Measurements from ENCODE around the gene POU2F1.

Gene POU2F1

DNA sequence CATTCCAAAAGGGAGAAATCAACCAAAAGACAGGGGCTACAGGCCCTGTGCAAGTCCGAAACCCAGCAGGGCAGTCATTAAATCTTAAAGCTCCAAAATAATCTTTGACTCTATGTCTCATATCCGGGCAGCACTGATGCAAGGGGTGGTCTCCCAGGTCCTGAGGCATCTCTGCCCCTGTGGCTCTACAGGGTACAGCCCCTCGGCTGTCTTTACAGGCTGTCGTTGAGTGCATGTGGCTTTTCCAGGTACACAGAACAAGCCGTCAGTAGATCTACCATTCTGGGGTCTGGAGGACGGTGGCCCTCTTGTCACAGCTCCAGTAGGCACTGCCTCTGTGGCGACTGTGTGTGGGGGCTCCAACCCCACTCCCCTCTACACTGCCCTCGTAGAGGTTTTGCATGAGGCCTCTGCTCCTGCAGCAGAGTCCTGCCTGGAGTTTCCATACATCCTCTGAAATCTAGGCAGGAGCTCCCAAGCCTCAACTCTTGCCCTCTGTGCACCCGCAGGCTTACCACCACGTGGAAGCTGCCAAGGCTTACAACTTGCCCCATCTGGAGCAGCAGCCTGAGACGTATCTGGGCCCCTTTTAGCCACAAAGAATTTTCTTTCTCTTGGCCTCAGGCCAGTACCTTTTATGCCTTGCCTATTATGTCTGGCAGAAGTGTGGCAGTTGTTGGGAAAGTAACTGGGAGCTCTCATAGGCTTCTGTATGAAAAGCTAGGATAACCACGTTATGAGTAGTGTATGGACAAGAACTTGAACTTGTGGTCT, 52.5 kb downstream of the POU2F1 start:
- peak; percentile 98 for DNase-seq

DNA sequence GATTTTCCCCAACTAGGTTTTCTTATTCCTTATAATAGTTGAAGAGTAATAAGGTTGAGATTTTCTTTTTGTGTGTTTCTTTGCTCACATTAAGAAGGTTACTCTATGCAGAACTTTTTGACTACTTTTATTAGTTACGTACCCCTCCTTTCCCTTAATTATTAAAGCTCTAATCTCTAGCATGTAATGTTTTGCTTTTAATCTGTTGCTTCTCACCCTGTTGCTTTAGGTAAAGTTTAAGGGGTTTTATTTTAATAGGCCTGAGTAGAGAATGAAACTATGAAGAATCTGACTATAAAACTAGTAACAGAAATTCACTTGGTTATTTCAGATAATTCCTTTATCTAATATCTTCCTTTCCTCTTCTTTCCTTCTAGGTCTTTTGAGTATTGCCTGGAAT, 53.4 kb downstream of the POU2F1 start:
- DNase-seq, result no peak

GRCh38 chr1:167276969-167277368, 56.3 kb downstream of the POU2F1 start:
- no peak for DNase-seq

GRCh38 chr1:167278497-167278896, 57.8 kb downstream of the POU2F1 start:
- DNase-seq, result no peak

DNA sequence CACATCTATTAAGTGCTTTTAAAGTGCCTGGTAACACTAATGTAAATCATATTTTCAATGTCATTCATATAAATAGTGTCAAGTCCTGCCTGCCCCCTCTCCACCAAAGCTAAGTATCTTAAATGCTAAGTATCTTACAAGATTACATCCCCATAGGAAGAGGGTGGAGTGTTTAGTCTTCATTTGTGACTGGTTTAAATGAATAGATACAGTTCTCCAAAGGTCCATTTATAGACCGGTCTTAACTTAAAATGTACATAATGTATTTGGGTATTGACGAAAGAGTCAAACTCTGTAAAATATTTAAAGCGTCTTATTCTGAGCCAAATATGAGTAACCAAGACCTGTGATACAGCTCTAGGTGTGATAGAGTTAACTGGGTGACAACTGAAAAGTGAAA, 60.2 kb downstream of the POU2F1 start:
- DNase-seq, result peak; percentile 78

GRCh38 chr1:167288390-167289074, 67.8 kb downstream of the POU2F1 start:
- DNase-seq, result no peak

DNA sequence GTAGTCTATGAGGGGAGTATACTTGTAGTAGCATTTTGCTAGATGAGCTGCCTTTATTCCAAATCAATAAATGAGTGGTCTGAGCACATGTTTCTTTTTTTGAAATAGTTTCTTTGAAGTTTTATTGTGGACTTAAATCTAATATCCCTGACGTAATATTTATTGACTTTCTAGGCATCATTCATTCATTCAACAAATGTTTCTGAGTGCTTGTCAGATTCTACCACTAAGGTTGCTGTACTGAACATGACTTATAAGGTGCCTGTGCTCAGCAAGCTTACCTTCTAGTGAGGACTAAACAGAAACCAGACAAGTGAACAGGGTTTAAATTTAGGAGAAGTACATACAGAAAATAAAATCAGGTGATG, 68.4 kb downstream of the POU2F1 start:
- no peak for DNase-seq

DNA sequence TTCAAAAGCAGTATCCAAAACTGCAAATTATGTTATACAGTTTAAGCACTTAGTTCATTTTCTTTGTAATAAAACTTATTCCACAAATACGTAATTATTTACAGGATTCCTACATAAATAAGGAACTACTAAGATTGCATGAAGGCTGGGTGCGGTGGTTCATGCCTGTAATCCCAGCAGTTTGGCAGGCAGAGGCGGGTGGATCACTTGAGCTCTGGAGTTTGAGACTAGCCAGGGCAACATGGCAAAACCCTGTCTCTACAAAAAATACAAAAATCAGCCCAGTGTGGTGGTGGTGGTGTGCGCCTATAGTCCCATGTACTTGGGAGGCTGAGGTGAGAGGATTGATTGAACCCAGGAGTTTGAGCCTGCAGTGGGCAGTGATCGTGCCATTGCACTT, 69.3 kb downstream of the POU2F1 start:
- DNase-seq, result no peak

DNA sequence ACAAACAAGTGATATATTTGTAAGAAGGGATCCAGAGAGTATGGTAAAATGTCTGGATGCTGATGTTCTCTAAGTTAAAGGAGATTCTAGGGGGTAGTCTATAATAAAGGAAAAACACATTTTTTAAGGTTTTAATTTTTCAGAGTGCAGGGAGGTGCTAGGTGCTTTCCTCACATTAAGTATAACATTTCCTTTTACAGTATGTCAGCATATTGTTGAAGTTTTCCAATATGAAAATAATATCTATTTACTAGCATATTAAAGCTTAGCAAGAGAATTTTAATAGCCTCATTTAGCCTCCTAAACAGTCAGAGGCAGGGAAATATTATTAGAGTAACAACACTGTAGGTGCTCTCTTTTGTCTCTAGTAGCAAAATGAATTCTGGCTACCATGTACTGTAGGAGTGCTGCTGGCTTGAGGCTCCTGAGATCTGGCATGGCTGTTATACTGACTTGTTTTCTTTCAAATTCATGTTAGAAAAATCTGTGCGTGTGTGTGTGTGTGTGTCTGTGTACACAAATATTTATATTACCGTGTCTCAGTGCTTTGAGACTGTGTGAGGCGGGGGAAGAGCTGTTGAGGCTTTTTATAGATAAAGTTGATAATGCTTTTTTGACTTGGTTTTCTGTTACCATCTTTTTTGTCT, 71.0 kb downstream of the POU2F1 start:
- DNase-seq, result no peak

- DNase-seq, result no peak
Observed at GRCh38 chr1:167292216-167292615, 71.5 kb downstream of the POU2F1 start.

GRCh38 chr1:167293057-167293456, 72.4 kb downstream of the POU2F1 start:
- no peak for DNase-seq

- no peak for DNase-seq
Observed at GRCh38 chr1:167294528-167294927, 73.8 kb downstream of the POU2F1 start.

DNA sequence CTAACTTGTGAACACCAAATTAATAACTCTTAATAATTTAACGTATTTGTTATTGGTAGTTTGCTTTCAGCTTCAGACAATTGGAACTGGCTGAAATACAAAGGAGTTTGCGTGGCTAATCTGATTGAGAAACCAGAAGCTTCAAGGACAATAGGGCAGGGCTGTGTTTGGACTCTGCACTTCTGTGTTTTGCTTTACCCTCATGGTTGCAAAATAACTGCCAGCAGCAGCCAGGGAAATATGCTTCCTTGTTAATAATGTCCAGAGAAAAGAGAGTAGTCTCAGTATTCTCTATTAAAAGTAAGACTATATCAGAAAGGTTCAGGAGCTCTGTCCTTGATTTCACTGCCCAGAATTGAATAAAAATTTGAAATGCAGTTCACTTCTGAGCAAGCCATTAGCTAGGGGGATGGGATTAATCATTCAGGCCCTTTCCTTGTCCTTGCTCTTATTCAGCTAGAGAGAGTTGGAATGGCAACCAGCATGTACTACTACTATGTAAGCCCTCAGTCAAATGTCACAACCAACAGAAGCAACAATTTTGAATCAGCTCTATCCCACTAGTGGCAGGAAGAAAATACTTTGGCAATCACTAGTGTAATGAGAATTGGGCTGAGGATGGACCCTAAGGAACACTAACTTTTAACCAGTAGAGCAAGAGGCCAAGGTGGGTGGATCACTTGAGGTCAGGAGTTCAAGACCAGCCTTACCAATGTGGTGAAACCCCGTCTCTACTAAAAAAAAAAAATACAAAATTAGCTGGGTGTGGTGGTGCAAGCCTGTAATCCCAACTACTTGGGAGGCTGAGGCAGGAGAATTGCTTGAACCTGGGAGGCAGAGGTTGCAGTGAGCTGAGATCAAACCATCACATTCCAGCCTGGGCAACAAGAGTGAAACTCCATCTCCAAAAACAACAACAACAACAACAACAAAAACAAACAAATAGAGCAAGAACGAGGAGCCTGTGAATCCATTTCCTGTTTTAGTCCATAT, 76.8 kb downstream of the POU2F1 start:
- DNase-seq, result no peak

- no peak for DNase-seq
Observed at GRCh38 chr1:167298325-167298724, 77.6 kb downstream of the POU2F1 start.

DNA sequence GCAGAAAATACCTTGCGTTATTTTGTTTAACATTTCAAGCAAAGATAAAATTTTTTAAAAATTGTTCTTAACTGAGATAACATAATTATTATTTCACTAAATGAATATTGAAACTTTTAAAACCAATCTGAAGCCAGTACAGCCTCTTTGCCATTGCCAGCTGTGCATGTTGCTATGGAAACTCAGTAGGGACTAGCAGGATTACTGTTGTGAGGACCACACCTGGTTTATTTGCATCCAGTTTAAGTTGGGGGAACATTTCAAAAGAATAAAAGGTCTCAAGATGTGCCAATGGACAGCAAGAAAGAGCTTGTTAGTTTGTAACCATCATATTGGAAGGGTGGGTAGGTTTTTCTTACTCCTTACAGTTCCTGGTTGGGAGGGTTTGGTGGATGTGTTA, 80.7 kb downstream of the POU2F1 start:
- peak; percentile 54 for DNase-seq

DNA sequence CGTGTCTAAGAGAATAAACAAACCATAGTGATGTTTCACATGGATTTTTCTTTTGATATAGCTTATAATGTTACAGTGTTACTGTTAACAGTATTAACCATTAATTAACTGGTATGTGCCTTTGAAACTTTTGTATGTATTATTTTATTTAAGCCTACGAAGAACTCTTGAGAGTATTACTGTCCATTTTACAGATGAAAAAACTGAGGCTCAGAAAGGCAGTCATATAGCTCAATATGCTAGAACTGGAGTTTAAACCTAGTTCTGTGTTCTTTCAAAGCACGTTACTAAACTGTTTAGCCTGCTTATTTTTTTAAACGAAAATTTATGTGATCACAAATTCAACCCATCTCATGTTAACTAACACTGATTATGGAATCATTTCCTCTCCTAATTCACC, 83.5 kb downstream of the POU2F1 start:
- DNase-seq, result no peak

GRCh38 chr1:167305059-167305705, 84.5 kb downstream of the POU2F1 start:
- DNase-seq, result peak; percentile 30

DNA sequence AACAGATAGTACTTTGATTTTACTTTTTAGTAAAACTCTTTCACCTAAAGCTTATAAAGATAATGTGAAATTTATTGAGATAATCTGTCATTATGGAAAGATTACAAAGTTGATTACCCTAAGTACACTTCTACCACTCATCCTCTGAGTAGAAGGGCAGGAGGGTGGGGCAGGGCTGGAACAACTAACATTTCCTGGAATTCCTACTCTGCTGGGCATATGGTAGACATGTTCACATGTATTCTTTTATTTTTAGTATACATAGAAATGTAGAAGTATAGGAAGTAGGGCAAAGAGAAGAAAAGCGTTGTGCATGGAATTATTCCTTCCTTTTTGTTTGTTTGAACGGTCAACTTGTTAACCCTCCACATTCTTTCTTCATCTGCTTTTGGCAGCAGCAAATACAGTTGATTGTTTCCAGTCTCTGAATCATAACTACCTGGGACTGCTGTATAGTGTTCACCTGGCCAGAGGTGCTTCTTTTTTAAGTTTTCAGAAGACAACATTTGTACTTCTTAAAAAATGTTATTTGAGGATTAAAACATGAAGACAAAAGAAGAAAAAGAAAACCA, 85.1 kb downstream of the POU2F1 start:
- peak; percentile 60 for DNase-seq

DNA sequence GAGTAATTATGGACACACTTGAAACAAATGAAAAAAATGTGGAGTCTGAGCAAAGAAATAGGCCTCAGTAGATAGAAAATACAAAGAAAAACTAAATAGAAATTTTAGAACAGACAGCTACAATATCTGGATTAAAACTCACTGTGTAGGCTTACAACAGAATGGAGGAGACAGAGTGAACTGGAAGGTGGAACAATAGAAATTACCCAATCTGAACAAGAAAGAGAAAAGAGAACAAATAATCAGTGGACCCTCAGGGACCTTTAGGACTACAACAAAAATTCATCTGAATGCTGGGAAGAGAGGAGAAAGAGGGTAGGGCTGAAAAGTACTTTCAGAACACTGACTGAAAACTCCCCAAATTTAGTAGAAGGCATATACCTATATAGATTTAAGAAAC, 90.0 kb downstream of the POU2F1 start:
- DNase-seq, result no peak

DNA sequence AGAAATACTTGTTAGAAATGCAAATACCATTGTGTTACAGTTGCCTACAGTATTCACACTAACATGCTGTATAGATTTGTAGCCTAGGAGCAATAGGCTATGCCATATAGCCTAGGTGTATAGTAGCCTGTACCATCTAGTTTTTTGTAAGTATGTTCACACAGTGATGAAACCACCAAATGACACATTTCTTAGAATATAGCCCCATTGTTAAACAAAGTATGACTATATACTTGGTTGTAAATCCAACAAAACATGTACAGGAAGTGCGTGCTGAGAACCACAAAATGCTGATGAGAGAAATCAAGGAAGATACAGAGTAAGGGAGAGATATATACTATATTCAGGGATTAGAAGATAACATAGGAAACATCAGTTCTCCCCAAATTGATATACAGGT, 92.2 kb downstream of the POU2F1 start:
- no peak for DNase-seq

DNA sequence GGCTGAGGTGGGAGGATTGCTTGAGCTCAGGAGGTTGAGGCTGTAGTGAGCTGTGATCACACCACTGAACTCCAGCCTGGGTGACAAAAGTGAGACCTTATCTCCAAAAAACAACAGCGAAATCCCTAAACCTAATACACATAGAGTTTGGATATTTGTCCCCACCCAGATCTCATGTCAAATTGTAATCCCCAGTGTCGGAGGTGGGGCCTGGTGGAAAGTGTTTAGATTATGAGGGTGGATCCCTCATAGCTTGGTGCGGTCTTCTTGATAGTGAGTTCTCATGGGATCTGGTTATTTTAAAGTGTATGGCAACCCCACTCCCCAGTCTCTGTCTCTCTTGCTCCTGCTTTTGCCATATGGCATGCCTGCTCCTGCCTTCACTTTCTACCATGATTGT, 94.0 kb downstream of the POU2F1 start:
- no peak for DNase-seq

DNA sequence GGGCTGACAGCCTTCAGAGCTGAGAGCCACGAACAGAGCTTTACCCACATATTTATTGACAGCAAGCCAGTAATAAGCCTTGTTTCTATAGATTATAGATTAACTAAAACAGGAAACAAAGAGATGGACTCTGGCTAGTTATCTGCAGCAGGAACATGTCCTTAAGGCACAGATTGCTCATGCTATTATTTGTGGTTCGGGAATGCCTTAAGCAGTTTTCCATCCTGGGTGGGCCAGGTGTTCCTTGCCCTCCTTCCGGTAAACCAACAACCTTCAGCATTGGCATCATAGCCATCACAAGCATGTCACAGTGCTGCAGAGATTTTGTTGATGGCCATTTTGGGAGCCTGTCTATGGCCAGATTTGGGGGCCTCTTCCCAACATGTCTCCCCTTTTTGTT, 96.8 kb downstream of the POU2F1 start:
- no peak for DNase-seq
